Measurements from ENCODE around the gene ZP4. TPM values are rescaled to one million over a fixed set of nuclear protein-coding genes. Genes with fewer than 3 reads are reported as not detected.

Gene ZP4
- total and polyA plus RNA-seq, 2 of the 8 experiments (the other 6 are each of a cell fraction or from before 2014, with no cell fraction given): not detected

DNA sequence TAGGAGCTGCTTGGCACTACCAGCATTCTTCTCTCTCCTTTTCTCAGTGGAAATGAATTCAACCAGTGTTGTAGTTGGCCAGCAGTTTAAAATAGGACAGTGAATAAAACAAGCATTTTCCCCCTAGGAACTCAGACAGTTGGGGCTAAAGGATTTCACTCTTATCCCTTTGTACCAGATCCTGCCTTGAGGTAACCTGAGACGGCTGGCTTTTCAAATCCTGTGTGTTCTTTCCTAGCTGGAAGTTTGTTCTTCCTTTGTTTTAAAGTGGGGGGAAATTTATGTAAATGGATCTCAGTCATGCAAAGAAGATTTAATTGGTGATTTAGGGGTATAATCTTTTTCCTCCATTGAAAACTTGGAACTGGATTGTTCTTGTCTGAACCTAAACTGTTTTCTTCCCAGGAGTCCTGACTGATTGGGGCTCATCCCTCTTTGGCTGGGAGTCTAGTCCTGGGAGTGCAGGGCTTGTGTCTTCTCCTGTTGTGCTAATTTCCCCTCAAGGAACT is 23.3 kb downstream of the ZP4 start (continued):
- TF ChIP-seq CHD7 (IDR thresholded peaks at IDR 0.05; ENCODE audit: insufficient replicate concordance, low read length) (no peak), TCF12 (IDR thresholded peaks at IDR 0.05; ENCODE audit: low read depth, low read length) (no peak), RAD21 (IDR thresholded peaks at IDR 0.05 in 1 of 2, conservative IDR thresholded peaks at IDR 0.05 in 1 of 2; ENCODE audit: low read depth in 2 of 2, low read length in 2 of 2) (no peak), BCL11A (IDR thresholded peaks at IDR 0.05; ENCODE audit: low read depth in 2 of 2, low read length in 2 of 2) (no peak), SP2 (IDR thresholded peaks at IDR 0.05; ENCODE audit: low read length) (no peak), CHD1 (IDR thresholded peaks at IDR 0.05; ENCODE audit: low read depth, low read length) (no peak), EP300 (IDR thresholded peaks at IDR 0.05; ENCODE audit: borderline replicate concordance in 1 of 2, low read depth in 2 of 2, low read length in 2 of 2) (no peak), SP1 (IDR thresholded peaks at IDR 0.05; ENCODE audit: low read depth, low read length) (no peak)
